Effector CD8-positive, alpha-beta T cell (primary cell): ENCODE measurements around the gene LYPD1.

Experiments used
- DNase-seq: peaks from one replicate; lab custom pipeline; 2025; lab: John Stamatoyannopoulos, UW

The LYPD1 gene

GRCh38 chr2:132632000-132632649, 37.9 kb downstream of the LYPD1 start:
- no peak for DNase-seq

GRCh38 chr2:132627536-132627935, 42.5 kb downstream of the LYPD1 start:
- no peak for DNase-seq

- no peak for DNase-seq
Measured at GRCh38 chr2:132623096-132623839, 46.7 kb downstream of the LYPD1 start.

- DNase-seq = no peak
Measured at GRCh38 chr2:132621131-132621875, 48.7 kb downstream of the LYPD1 start.

- DNase-seq = no peak
Measured at GRCh38 chr2:132620115-132620514, 49.9 kb downstream of the LYPD1 start.

- DNase-seq = no peak
Measured at GRCh38 chr2:132618734-132619133, 51.3 kb downstream of the LYPD1 start.

- DNase-seq = no peak
Measured at GRCh38 chr2:132617989-132618388, 52.0 kb downstream of the LYPD1 start.

- DNase-seq = no peak
Measured at GRCh38 chr2:132615329-132616085, 54.5 kb downstream of the LYPD1 start.

- DNase-seq = no peak
Measured at GRCh38 chr2:132611719-132612118, 58.3 kb downstream of the LYPD1 start.

GRCh38 chr2:132609101-132609890, 60.7 kb downstream of the LYPD1 start:
- no peak for DNase-seq

GRCh38 chr2:132608311-132608710, 61.7 kb downstream of the LYPD1 start:
- no peak for DNase-seq

- no peak for DNase-seq
Measured at GRCh38 chr2:132607426-132608090, 62.4 kb downstream of the LYPD1 start.

- no peak for DNase-seq
Measured at GRCh38 chr2:132606649-132607048, 63.4 kb downstream of the LYPD1 start.

GRCh38 chr2:132605236-132606180, 64.5 kb downstream of the LYPD1 start:
- no peak for DNase-seq

- no peak for DNase-seq
Measured at GRCh38 chr2:132604561-132604960, 65.4 kb downstream of the LYPD1 start.

GRCh38 chr2:132599556-132599955, 70.4 kb downstream of the LYPD1 start:
- no peak for DNase-seq

GRCh38 chr2:132598536-132598935, 71.5 kb downstream of the LYPD1 start:
- DNase-seq = no peak

GRCh38 chr2:132597831-132598230, 72.2 kb downstream of the LYPD1 start:
- no peak for DNase-seq

- no peak for DNase-seq
Measured at GRCh38 chr2:132597166-132597565, 72.8 kb downstream of the LYPD1 start.

GRCh38 chr2:132595693-132596092, 74.3 kb downstream of the LYPD1 start:
- DNase-seq = no peak
